Fibroblast of pulmonary artery (primary cell): ENCODE measurements around the gene NF1.

Experiments
- DNase-seq: peaks from one replicate; pipeline ENCODE4 v3.0.0-alpha.2; 2010; ENCODE audit warnings: low read depth
- H3K4me3 ChIP-seq: replicated peaks from 2 replicates; pipeline ENCODE4 v1.5.1; 2011; ENCODE audit warnings: low read depth, mild to moderate bottlenecking, control low read depth, low read length, moderate library complexity
- CTCF ChIP-seq: IDR thresholded peaks from 2 replicates; pipeline ENCODE4 v1.5.1; 2011; ENCODE audit warnings: mild to moderate bottlenecking, control low read depth, low read length, inconsistent platforms; ENCODE audit errors: missing control alignments

NF1 gene

DNA sequence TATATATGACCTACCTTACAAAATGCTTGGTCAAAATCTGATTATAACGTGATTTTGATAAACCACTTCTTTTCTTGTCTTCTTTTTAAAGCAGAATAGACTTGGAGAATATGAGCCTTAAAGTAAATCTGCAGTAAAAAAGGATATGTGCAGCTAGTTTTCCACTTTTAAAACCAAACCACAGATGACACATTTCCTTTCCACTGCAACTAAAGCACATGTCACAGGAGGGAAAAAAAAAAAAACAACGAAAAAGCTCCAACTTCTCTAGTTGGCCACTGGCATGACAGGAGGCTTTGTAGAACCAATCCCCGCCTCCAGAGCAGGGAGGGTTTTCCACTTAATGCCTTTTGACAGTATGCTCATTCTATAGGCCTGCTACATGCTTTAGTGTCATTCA lies 226.7 kb downstream of the NF1 start, which contains the start of gene EVI2A:
Gene EVI2A, minus strand, starts transcription at position 142 of the 400 bp plus-strand sequence. CDS start 2,609 bp downstream, outside the sequence.
- DNase-seq, result peak; percentile 83
- no peak for TF ChIP-seq CTCF

DNA sequence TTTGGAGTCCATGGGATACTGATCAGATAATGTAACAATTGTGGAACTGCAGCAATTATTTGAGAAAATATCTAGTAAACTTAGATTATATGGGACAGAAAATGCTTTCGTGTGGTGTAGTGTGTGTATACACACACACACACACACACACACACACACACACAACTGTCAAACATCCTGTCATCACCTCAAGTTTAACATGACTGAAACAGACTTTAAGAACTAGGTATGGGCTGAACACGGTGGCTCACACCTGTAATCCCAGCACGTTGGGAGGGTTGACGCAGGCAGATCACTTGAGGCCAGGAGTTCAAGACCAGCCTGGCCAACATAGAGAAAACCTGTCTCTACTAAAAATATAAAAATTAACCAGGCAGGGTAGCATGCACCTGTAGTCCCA lies 227.2 kb downstream of the NF1 start:
- TF ChIP-seq CTCF, result no peak
- no peak for DNase-seq
- no peak overlapping the region for H3K4me3 ChIP-seq

More for the DNA sequence above, 226.7 kb downstream of the NF1 start, which contains the start of gene EVI2A:
- H3K4me3 ChIP-seq, result peak within 1 kb of the TSS; percentile 25

GRCh38 chr17:31323551-31323950 lies 228.8 kb downstream of the NF1 start:
- no peak for TF ChIP-seq CTCF
- no peak for DNase-seq
- no peak overlapping the region for H3K4me3 ChIP-seq

DNA sequence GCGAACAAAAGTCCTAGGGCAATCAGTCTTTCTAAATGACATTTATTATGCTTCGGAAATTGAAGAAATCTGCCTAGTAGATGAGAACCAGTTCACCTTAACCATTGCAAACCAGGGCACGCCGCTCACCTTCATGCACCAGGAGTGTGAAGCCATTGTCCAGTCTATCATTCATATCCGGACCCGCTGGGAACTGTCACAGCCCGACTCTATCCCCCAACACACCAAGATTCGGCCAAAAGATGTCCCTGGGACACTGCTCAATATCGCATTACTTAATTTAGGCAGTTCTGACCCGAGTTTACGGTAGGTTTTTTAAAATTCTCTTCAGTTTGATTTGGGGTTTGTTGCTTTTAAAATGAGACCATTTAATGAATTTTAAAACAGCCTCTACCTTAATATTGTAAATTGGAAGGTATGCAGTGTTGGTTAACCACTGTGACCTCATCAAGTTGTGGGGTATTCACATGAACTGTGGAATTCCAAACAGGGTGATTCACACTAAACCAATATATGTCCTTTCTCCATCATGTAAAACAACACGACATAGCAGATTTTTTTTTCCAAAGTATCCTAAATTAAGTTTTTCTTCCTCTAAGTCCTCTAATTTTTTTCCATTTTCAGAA lies 232.9 kb downstream of the NF1 start:
- H3K4me3 ChIP-seq, result no peak overlapping the region
- no peak for TF ChIP-seq CTCF
- peak; percentile 81 for DNase-seq

DNA sequence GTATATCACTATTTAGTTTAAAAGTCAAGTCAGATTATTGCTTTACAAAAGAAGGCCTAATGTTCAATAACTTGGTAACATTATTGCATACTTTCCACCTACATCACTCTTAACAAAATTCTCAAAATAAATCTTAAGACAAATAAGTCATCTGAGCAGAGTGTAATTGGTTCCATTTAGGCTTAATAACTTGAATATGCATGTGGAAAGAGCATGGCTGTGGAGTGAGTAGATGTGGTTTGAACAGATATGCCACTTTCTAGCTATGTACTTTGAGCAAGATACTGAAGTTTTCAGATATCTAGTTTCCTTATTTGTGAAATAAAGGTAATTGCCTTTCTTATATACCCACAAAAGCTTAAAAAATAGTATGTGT lies 233.4 kb downstream of the NF1 start:
- no peak overlapping the region for H3K4me3 ChIP-seq
- peak; percentile 28 for DNase-seq
- no peak for TF ChIP-seq CTCF

DNA sequence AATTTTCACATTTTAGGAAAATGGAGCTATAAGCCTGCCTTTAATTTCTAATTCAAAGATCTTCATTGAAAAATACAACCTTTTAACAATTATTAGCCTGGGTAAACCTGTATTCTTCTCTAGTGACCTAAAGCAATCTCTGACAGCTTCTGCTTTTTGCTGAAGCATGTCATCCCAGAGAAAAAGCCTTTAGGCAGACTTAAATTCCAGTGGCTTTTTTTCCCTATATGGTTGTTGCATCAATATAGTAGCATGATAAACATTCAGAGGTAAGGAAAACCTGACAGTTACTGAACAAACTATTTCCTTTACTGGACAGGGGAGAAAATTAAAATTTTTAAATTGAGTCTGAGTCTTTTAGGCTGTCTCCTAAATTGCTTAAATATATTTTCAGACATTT lies 234.4 kb downstream of the NF1 start:
- TF ChIP-seq CTCF, result no peak
- H3K4me3 ChIP-seq, result no peak overlapping the region
- no peak for DNase-seq
